Stimulated activated CD4-positive, alpha-beta T cell treated with anti-CD3 and anti-CD28 coated beads, Interleukin-15, amount 100 ng/mL, for 24 hours (primary cell): ENCODE results near the gene DPM3.
A peak's percentile ranks its signal among the peaks of the same experiment; 100 is the strongest.
"Not testable (repeated sequence)": the region's sequence is repeated elsewhere in the genome, so short reads cannot be mapped to it uniquely, and the experiment has no call there.

Experiments
- DNase-seq: peaks from one replicate; pipeline ENCODE4 v3.0.0-alpha.2; 2020

Gene DPM3

GRCh38 chr1:155155996-155156643 lies 15.8 kb upstream of the DPM3 start:
- DNase-seq: not testable (repeated sequence)

GRCh38 chr1:155145491-155145890 lies 5.2 kb upstream of the DPM3 start:
- no peak for DNase-seq

DNA sequence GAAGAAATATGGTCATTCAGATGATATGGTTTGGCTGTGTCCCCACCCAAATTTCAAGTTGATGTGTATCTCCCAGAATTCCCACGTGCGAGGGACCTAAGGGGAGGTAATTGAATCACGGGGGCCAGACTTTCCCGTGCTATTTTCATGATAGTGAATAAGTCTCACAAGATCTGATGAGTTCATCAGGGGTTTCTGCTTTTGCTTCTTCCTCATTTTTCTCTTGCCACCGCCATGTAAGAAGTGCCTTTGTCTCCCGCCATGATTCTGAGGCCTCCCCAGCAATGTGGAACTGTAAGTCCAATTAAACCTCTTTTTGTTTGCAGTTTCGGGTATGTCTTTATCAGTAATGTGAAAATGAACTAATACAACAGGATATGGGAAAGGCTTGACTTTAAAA lies 1.4 kb upstream of the DPM3 start:
- DNase-seq: no peak

GRCh38 chr1:155140630-155140953 lies 261 bp upstream of the DPM3 start:
- no peak for DNase-seq

GRCh38 chr1:155137154-155137949 lies 3.0 kb downstream of the DPM3 start:
- DNase-seq: no peak

DNA sequence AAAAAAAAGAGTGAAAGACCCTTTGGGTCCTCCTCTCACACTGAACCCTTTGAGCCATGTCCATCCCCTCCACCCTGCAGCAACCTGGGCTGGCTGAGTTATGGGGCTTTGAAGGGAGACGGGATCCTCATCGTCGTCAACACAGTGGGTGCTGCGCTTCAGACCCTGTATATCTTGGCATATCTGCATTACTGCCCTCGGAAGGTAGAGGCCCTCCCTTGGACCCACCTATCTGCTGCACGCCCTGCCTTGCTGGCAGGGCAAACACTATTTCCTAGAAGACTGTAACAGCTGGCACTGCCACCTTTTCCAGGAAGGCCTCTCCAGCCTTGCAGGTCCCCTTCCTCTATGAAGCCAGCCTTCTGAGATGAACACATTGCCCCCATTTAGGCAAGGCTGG lies 3.6 kb downstream of the DPM3 start:
- no peak for DNase-seq

GRCh38 chr1:155135415-155136028 lies 4.8 kb downstream of the DPM3 start, which contains the start of gene SLC50A1:
TSS of gene SLC50A1 (plus strand) at chr1:155135852. CDS start at chr1:155135912, 60 bp downstream.
- peak; percentile 97 for DNase-seq

DNA sequence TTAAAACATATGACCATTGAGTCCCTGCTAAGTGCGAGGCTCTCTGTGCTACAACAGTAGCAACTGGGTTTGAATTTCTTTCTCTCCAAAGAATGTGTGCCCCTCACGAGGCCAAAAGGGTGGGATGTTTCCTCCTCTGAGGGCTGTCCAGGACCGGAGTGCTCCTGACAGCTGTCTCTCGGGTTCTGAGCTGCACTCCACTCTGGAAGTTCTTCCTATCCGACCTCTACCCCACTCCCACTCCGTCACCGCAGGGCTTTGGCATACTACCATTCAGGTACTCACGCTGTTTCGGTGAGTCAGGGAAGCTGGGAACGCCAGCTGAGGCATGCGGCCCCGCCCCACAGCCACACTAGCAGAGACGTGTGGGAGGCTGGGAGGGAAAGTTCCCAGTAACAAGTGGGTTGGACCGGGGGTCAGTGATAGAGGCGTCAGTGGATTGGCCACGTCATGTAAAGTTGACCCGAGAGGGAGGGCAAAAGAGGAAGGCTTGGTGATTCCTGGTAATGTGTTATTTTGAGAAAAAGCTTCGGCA lies 5.4 kb downstream of the DPM3 start:
- peak; percentile 92 for DNase-seq

DNA sequence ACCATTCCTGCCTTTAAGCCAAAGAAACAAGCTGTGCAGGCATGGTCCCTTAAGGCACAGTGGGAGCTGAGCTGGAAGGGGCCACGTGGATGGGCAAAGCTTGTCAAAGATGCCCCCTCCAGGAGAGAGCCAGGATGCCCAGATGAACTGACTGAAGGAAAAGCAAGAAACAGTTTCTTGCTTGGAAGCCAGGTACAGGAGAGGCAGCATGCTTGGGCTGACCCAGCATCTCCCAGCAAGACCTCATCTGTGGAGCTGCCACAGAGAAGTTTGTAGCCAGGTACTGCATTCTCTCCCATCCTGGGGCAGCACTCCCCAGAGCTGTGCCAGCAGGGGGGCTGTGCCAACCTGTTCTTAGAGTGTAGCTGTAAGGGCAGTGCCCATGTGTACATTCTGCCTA lies 6.0 kb downstream of the DPM3 start:
- no peak for DNase-seq

- DNase-seq: no peak
Observed at GRCh38 chr1:155133799-155134281, 6.5 kb downstream of the DPM3 start.

DNA sequence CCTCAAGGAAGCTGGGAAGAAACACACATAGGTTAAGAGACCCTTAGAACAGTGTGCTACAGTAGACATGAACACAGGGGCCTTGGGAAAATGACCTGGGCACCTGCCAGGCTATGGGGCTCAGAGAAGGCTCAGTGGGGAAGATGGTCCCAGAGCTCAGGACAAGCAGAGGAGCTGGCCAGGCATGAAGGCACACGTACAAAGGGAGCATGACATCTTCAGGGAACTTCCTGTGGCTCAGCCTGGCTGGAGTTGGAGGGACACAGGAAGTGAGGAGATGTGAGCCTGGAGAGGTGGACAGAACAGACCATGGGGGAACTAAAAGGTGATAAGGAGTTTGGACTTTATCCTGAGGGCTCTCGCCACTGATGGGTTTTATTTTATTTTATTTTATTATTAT lies 8.5 kb downstream of the DPM3 start:
- no peak for DNase-seq

DNA sequence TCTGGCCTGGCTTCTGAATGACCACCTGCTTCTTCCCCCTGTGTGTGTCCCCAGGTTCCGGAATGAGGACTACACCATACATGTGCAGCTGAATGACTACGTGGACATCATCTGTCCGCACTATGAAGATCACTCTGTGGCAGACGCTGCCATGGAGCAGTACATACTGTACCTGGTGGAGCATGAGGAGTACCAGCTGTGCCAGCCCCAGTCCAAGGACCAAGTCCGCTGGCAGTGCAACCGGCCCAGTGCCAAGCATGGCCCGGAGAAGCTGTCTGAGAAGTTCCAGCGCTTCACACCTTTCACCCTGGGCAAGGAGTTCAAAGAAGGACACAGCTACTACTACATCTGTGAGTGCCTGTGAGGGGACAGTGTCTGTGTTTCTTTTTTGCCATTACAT lies 9.0 kb downstream of the DPM3 start:
- no peak for DNase-seq

DNA sequence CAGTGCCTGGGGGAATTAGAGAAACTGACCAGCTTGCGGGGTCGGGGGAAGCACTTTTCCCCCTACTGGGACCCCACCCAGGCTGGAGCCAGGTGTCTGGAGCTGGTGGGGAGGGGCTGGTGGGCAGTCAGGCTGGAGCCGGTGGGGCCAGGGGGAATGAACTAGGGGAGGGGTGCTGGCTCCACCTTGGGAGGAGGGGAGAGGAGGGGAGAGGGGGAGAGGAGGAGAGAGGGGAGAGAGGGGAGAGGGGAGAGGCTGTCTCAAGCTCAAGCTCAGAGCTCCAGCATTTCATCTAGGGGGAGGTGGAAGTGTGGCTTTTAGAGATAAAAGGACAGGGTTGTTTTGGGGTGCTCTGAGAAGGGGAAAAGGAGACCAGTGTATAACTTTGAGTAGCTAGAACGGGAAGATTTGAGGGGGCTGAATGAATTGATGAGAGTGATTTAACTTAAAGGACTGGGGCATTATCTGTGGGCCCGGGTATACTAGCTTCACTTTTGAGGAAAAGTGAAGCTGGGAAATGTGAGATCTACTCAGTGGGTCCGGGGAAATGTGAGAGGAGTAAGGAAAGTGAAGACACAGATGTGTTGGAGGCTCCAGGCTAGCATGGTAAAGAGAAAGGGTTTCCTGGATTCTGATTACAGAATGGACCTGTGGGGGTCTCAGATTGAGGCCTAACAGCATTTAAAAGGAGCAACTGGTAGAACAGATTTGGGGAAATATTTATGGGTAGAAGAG lies 9.9 kb downstream of the DPM3 start:
- no peak for DNase-seq

DNA sequence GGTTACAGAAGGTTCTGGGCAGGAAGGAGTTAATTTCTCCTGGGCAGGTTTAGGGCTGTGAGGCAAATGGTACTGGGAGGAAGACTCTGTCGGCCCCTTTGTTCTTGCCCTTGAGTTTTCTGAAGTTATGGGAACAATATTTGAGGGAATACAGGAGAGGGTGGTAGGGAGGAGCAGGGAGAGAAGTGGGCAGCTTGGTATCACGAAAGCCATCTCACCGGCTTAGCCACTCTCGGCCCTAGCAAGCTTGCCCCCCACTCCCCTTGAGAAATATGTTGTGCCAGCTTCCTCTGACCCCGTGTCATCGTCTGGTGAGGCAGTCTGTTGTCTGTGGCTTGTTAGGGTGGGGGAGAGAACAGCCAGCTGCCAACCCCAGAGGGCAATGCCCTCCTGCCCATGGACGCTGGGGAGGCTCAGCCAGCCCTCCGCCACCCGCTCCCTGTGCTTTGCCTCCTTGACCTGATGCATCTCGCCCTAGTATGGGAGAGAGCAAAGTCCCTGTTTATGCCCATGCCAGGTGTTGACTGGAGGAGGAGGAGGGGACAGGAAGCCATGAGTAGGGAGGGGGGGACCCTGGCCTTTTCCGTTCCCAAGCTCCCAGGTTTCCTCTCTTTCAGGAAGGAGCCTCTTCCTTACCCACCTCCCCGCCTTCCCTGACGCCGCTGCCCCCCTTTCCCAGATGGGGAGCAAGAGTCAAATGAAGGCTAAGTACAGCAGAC lies 11.4 kb downstream of the DPM3 start:
- DNase-seq: no peak

DNA sequence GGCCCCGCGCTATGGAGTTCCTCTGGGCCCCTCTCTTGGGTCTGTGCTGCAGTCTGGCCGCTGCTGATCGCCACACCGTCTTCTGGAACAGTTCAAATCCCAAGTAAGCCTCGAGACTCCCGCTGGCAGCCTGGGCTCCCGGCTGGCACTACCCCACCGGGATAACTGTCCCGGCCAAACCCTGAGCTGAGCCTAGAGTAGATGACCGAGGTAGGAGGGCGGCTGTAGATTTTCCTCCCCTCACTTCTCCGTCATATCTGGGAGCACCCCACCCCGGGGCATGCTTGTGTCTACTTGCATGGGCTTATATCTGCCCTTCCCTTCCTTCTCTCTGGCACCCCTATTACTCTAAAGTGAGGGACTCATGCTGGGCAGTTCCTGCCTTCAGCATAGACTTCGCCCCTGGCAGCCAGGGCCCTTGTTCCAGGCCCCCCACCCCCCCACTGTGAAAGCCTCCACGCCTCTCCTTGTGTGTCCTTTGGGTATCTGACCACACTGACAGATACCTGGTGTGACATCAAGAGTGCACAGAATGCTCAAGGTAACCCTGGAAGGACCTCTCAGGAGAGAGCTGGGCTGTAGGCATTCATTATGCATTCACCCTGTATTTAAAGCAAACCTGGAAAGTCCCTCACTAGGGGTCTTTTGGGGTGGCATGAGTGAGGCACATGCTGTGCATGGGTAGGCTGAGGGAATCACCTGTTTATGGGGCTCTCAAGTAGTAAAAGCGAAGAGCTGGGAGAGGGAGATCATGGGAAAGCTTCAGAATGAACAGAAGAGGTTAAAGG lies 12.2 kb downstream of the DPM3 start:
- DNase-seq: no peak

DNA sequence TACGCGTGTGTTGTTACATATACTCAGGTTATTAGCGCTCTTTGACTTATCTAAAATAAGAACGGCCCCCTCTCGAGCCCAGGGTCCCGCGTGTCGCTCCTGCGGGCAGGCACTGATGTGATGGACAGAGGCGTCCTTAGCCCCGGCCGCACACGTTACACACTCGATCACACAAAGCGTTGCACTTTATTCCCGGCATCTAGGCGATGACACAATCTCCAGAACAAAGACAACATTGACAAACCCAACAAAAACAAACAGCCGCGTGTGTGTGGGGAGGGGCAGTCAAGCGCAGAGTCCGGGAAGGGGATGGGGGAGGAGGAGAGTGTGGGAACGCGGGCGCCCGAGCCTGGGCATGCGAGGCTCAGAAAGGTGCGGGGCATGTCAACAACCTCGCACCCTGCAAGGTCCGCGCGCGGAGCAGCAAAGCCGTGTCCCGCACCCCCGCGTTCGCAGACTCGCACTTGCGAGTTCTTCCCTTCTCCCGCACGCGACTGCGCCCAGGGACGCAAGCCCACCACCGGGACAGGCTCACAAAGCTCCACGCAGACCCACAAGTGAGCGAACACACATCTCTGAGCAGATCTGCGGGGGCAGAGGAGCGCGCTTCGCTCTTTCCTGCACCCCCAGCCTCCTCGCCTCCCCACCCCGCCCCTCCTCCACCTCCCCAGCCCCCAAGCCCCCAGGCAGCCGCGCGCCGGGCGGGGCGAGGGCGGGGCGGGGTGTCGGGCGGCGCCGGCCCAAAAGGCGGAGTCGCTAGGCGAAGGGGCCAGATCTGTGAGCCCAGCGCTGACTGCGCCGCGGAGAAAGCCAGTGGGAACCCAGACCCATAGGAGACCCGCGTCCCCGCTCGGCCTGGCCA lies 13.0 kb downstream of the DPM3 start, which contains the start of gene EFNA1:
Gene EFNA1 (plus strand): TSS at position 772 of the 862 bp plus-strand sequence. CDS start 102 bp downstream, outside the sequence.
- peak; percentile 64 for DNase-seq

GRCh38 chr1:155126556-155127104 lies 13.7 kb downstream of the DPM3 start:
- DNase-seq: peak; percentile 46

- DNase-seq: no peak
Observed at GRCh38 chr1:155125946-155126555, 14.3 kb downstream of the DPM3 start.

DNA sequence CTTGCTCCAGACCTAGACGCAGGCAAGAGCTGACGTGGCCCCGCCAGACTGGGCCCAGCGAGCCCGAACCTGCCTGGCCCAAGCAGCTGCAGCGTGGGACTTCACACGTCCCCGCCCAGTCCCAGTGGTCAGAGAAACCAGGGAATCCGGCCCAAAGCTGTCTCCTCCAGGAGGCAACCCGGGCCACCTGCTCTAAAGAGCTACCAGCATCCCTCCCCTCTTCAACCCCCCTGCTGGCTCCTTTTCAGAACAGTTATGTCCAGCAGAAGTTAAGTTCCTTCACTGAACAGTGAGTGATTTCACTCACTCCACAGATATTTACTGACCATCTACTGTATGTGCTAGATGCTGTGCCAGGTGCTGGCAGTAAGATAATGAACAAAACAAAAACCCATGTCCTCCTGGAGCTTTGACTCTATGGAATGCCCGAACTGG lies 14.8 kb downstream of the DPM3 start:
- no peak for DNase-seq
